22Rv1 (cell line): ENCODE measurements around the gene SEC14L3.

Source experiments
- CTCF ChIP-seq: fragments of 450-650 bp; IDR thresholded peaks from 2 replicates; pipeline ENCODE4 v1.5.1; 2017; ENCODE audit warnings: mild to moderate bottlenecking
- ZFX ChIP-seq: fragments of 450-650 bp; IDR thresholded peaks from 2 replicates; pipeline ENCODE4 v1.6.1; 2017; ENCODE audit warnings: antibody characterized with exemption, borderline replicate concordance

- no peak for TF ChIP-seq CTCF
- TF ChIP-seq ZFX = no peak
These were observed 36.4 kb upstream of the SEC14L3 start for GRCh38 chr22:30508216-30508615.
